ENCODE results near the gene LPCAT3. TPM values are rescaled to one million over a fixed set of nuclear protein-coding genes. Genes with fewer than 3 reads are reported as not detected.

Gene LPCAT3
- total and polyA plus RNA-seq, 4 donors: 41.9 to 96.5 (median 77.0) TPM

DNA sequence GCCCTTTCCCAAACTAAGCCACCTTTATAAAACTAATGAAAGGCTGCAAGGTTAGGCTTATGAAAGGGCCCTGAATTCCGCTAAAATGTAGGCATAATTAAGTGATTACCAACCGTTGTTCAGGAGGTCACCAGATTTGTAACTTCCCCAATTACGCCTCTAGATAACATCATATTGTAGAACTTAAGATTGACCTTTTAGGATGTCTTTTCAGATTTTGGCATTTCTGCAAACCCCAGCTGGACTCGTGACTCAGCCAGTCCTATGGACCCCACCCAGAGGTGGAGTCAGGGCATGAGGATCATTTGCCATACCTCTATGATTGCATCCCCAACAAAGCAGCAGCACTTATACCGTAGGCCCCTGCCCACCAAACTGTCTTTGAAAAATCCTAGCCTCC, 3.7 kb upstream of the LPCAT3 start:
- Histone ChIP-seq H3K4me1 (ENCODE audit: control insufficient read depth in 4 of 4, insufficient read depth in 4 of 4, low read length in 3 of 4) (peaks cover 0 to 11% (median 5%) of the 10 kb centered on the region in 4 donors), H3K27ac (ENCODE audit: low read depth in 1 of 2, low read length in 2 of 2) (no peak overlapping the region), H3K36me3 (ENCODE audit: control insufficient read depth in 4 of 4, insufficient read depth in 3 of 4, low read depth in 1 of 4, low read length in 3 of 4) (no peaks in the 10 kb centered on the region), H3K27me3 (ENCODE audit: control insufficient read depth in 4 of 4, insufficient read depth in 4 of 4, low read length in 3 of 4) (no peaks in the 10 kb centered on the region), H3K4me3 (ENCODE audit: low read depth in 1 of 3, low read length in 3 of 3) (no peak overlapping the region), H3K9me3 (ENCODE audit: control insufficient read depth in 4 of 4, low read length in 3 of 4) (no peaks in the 10 kb centered on the region), H3K9ac (ENCODE audit: low read depth in 1 of 2, low read length in 2 of 2) (no peak overlapping the region)
- no peak for DNase-seq (ENCODE audit: low spot score)
- TF ChIP-seq FOXA2 (IDR thresholded peaks at IDR 0.05) (no peak), EGR1 (IDR thresholded peaks at IDR 0.05; ENCODE audit: low read depth in 2 of 2) (no peak), SP1 (IDR thresholded peaks at IDR 0.05) (no peak), FOXA1 (IDR thresholded peaks at IDR 0.05) (no peak), GABPA (IDR thresholded peaks at IDR 0.05 in 1 of 2, conservative IDR thresholded peaks at IDR 0.05 in 1 of 2) (no peak), NR2F2 (IDR thresholded peaks at IDR 0.05) (no peak), YY1 (IDR thresholded peaks at IDR 0.05) (no peak), RXRA (IDR thresholded peaks at IDR 0.05) (no peak), HNF4G (IDR thresholded peaks at IDR 0.05) (no peak)
- TF ChIP-seq, protein P1, sequence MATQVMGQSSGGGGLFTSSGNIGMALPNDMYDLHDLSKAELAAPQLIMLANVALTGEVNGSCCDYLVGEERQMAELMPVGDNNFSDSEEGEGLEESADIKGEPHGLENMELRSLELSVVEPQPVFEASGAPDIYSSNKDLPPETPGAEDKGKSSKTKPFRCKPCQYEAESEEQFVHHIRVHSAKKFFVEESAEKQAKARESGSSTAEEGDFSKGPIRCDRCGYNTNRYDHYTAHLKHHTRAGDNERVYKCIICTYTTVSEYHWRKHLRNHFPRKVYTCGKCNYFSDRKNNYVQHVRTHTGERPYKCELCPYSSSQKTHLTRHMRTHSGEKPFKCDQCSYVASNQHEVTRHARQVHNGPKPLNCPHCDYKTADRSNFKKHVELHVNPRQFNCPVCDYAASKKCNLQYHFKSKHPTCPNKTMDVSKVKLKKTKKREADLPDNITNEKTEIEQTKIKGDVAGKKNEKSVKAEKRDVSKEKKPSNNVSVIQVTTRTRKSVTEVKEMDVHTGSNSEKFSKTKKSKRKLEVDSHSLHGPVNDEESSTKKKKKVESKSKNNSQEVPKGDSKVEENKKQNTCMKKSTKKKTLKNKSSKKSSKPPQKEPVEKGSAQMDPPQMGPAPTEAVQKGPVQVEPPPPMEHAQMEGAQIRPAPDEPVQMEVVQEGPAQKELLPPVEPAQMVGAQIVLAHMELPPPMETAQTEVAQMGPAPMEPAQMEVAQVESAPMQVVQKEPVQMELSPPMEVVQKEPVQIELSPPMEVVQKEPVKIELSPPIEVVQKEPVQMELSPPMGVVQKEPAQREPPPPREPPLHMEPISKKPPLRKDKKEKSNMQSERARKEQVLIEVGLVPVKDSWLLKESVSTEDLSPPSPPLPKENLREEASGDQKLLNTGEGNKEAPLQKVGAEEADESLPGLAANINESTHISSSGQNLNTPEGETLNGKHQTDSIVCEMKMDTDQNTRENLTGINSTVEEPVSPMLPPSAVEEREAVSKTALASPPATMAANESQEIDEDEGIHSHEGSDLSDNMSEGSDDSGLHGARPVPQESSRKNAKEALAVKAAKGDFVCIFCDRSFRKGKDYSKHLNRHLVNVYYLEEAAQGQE (IDR thresholded peaks at IDR 0.05): no peak
- TF ChIP-seq, protein P2, sequence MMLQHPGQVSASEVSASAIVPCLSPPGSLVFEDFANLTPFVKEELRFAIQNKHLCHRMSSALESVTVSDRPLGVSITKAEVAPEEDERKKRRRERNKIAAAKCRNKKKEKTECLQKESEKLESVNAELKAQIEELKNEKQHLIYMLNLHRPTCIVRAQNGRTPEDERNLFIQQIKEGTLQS (IDR thresholded peaks at IDR 0.05): no peak
- TF ChIP-seq, protein P3, sequence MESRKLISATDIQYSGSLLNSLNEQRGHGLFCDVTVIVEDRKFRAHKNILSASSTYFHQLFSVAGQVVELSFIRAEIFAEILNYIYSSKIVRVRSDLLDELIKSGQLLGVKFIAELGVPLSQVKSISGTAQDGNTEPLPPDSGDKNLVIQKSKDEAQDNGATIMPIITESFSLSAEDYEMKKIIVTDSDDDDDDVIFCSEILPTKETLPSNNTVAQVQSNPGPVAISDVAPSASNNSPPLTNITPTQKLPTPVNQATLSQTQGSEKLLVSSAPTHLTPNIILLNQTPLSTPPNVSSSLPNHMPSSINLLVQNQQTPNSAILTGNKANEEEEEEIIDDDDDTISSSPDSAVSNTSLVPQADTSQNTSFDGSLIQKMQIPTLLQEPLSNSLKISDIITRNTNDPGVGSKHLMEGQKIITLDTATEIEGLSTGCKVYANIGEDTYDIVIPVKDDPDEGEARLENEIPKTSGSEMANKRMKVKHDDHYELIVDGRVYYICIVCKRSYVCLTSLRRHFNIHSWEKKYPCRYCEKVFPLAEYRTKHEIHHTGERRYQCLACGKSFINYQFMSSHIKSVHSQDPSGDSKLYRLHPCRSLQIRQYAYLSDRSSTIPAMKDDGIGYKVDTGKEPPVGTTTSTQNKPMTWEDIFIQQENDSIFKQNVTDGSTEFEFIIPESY (IDR thresholded peaks at IDR 0.05): no peak
- WGBS: 82% methylated on average over 5 of the region's 5 CpGs

DNA sequence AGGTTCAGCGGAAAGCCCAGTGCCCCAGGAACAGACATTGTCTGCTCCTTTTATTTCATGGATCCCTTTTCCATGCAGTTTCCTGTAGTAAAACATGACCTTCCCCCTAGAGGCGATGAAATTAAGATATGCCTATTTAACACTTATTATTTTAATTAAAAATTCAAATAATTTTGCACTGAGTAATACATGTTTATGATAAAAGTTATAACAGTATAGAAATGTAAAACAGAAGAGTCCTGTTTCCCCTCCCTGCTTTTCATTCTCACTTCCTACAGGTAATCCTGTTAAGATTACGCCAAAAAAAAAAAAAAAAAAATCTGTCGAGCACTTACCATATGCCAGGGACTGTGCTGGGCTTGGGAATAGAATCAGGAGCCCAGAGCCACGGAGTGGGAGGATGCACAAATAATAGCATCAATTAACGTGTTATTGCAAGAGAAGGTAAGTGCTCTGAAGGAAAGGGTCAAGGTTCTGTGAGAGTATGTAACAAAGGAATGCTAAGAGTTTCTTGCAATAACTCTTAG, 830 bp upstream of the LPCAT3 start:
- WGBS: 6% methylated on average over 6 of the region's 6 CpGs
- H3K9me3 ChIP-seq (ENCODE audit: control insufficient read depth in 4 of 4, low read length in 3 of 4): no peaks in the 10 kb centered on the region
- peaks cover 6 to 34% (median 23%) of the 10 kb centered on the region in 4 donors for H3K4me1 ChIP-seq (ENCODE audit: control insufficient read depth in 4 of 4, insufficient read depth in 4 of 4, low read length in 3 of 4)
- H3K36me3 ChIP-seq (ENCODE audit: control insufficient read depth in 4 of 4, insufficient read depth in 3 of 4, low read depth in 1 of 4, low read length in 3 of 4): peaks cover 2 to 8% (median 3%) of the 10 kb centered on the region in 4 donors
- peak overlapping the region; percentile 94 to 97 for H3K27ac ChIP-seq (ENCODE audit: low read depth in 1 of 2, low read length in 2 of 2)
- no peak for DNase-seq (ENCODE audit: low spot score)
- peak overlapping the region in 1 of 3 donors; percentile 93 for H3K4me3 ChIP-seq (ENCODE audit: low read depth in 1 of 3, low read length in 3 of 3)
- H3K27me3 ChIP-seq (ENCODE audit: control insufficient read depth in 4 of 4, insufficient read depth in 4 of 4, low read length in 3 of 4): no peaks in the 10 kb centered on the region
- TF ChIP-seq TAF1 (conservative IDR thresholded peaks at IDR 0.05) (no peak), JUND (IDR thresholded peaks at IDR 0.05) (no peak), RAD21 (IDR thresholded peaks at IDR 0.05) (no peak), NR2F2 (IDR thresholded peaks at IDR 0.05) (no peak), FOXA2 (IDR thresholded peaks at IDR 0.05) (no peak), YY1 (IDR thresholded peaks at IDR 0.05) (no peak), FOXA1 (IDR thresholded peaks at IDR 0.05) (no peak), RXRA (IDR thresholded peaks at IDR 0.05) (no peak), SP1 (IDR thresholded peaks at IDR 0.05) (no peak), GABPA (IDR thresholded peaks at IDR 0.05 in 1 of 2, conservative IDR thresholded peaks at IDR 0.05 in 1 of 2) (no peak)
- TF ChIP-seq, protein P3 (IDR thresholded peaks at IDR 0.05): no peak
- TF ChIP-seq, protein P1 (IDR thresholded peaks at IDR 0.05): no peak
- TF ChIP-seq, protein P4, sequence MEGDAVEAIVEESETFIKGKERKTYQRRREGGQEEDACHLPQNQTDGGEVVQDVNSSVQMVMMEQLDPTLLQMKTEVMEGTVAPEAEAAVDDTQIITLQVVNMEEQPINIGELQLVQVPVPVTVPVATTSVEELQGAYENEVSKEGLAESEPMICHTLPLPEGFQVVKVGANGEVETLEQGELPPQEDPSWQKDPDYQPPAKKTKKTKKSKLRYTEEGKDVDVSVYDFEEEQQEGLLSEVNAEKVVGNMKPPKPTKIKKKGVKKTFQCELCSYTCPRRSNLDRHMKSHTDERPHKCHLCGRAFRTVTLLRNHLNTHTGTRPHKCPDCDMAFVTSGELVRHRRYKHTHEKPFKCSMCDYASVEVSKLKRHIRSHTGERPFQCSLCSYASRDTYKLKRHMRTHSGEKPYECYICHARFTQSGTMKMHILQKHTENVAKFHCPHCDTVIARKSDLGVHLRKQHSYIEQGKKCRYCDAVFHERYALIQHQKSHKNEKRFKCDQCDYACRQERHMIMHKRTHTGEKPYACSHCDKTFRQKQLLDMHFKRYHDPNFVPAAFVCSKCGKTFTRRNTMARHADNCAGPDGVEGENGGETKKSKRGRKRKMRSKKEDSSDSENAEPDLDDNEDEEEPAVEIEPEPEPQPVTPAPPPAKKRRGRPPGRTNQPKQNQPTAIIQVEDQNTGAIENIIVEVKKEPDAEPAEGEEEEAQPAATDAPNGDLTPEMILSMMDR (IDR thresholded peaks at IDR 0.05; ENCODE audit: low read depth, low read length, missing input control): no peak
- TF ChIP-seq, protein P2 (IDR thresholded peaks at IDR 0.05): no peak
- H3K9ac ChIP-seq (ENCODE audit: low read depth in 1 of 2, low read length in 2 of 2): peak overlapping the region; percentile 25 to 89

Data from liver (tissue), 9 donors.